Right lobe of liver (tissue), 4 donors: Measurements from ENCODE around the gene CHMP6.

ENCODE experiments used
- CTCF ChIP-seq, 4 donors: fragments of 200-600 bp in 3 of 4; fragments of 450-650 bp in 1 of 4; IDR thresholded peaks; one replicate each; pipeline versions ENCODE4 v1.5.1 to v1.8.0; 2016 to 2022; ENCODE audit warnings: antibody characterized with exemption in 4 of 4, mild to moderate bottlenecking in 2 of 4
- POLR2A ChIP-seq: fragments of 450-650 bp; IDR thresholded peaks from one replicate; pipeline ENCODE4 v1.6.1; 2017; ENCODE audit warnings: antibody characterized with exemption, mild to moderate bottlenecking
- donor health status: DM: no; HTN: no; CAD: no.
- donor health status: DM: no; HTN: no; CAD: no.
- donor health status: DM: no; HTN: yes; CAD: no.

- TF ChIP-seq CTCF (IDR thresholded peaks at IDR 0.05) (no peak), POLR2A (no peak)
These were observed 39.4 kb upstream of the CHMP6 start for GRCh38 chr17:80952291-80952690.
